PC-3 (cell line): Measurements from ENCODE around the gene METTL3. TPM values are rescaled to one million over a fixed set of nuclear protein-coding genes. Genes with fewer than 3 reads are reported as not detected.

Experiments
- ATAC-seq: fragments of 200-7000 bp; cut with Tn5 transposase; 2 replicates; pipeline ENCODE4 v1.9.1; 2020; ENCODE audit warnings: mild to moderate bottlenecking, moderate library complexity
- BruUV-seq: library from RNA; stranded (reverse); fragments of 400-500 nt; replicated peaks from 2 replicates; lab custom pipeline; 2021; lab: Mats Ljungman, UMichigan
- CTCF ChIA-PET: fragments of 300-600 bp; sonication (Branson Sonifier 250); formaldehyde crosslinking; loops from one replicate; lab custom pipeline; 2022; ENCODE audit warnings: antibody characterized with exemption; lab: Charles Lee
- POLR2A ChIA-PET: fragments of 300-600 bp; sonication (Branson Sonifier 250); formaldehyde crosslinking; loops from one replicate; lab custom pipeline; 2022; ENCODE audit warnings: antibody characterized with exemption; ENCODE audit not compliant: unreplicated experiment; lab: Charles Lee
- DNase-seq: peaks from one replicate; pipeline ENCODE4 v3.0.0-alpha.2; 2015
- H2AFZ ChIP-seq: fragments of 300-600 bp; sonication (generic); 2 replicates; pipeline ENCODE4 v1.6.0; 2016; ENCODE audit warnings: antibody characterized with exemption, low read length
- H3F3A ChIP-seq: fragments of 300-600 bp; sonication (generic); one replicate; pipeline ENCODE4 v1.6.0; 2017; ENCODE audit warnings: antibody characterized with exemption, low read length, control low read depth, mild to moderate bottlenecking; ENCODE audit not compliant: unreplicated experiment
- H3K27ac ChIP-seq: fragments of 300-600 bp; sonication (generic); 2 replicates; pipeline ENCODE4 v1.5.1; 2016; ENCODE audit warnings: mild to moderate bottlenecking, low read length
- H3K27me3 ChIP-seq: fragments of 300-600 bp; sonication (generic); 2 replicates; pipeline ENCODE4 v1.6.1; 2016; ENCODE audit warnings: low read length, mixed read lengths
- H3K36me3 ChIP-seq: fragments of 300-600 bp; sonication (generic); 2 replicates; pipeline ENCODE4 v1.6.1; 2016; ENCODE audit warnings: low read depth, mixed run types, low read length, mixed read lengths
- H3K4me1 ChIP-seq: fragments of 300-600 bp; sonication (generic); 2 replicates; pipeline ENCODE4 v1.5.1; 2016; ENCODE audit warnings: low read length; ENCODE audit not compliant: insufficient read depth
- H3K4me2 ChIP-seq: fragments of 300-600 bp; sonication (generic); 2 replicates; pipeline ENCODE4 v1.6.0; 2016; ENCODE audit warnings: low read length
- H3K4me3 ChIP-seq: fragments of 300-600 bp; sonication (generic); 2 replicates; pipeline ENCODE4 v1.5.1; 2016; ENCODE audit warnings: mild to moderate bottlenecking, low read length, mixed read lengths
- H3K79me2 ChIP-seq: fragments of 300-600 bp; sonication (generic); 2 replicates; pipeline ENCODE4 v1.6.1; 2017; ENCODE audit warnings: low read length, mixed read lengths
- H3K9ac ChIP-seq: fragments of 300-600 bp; sonication (generic); 2 replicates; pipeline ENCODE4 v1.6.0; 2016; ENCODE audit warnings: mild to moderate bottlenecking, low read length
- H3K9me2 ChIP-seq: fragments of 300-600 bp; sonication (generic); replicated peaks from 2 replicates; pipeline ENCODE4 v1.6.1; 2016; ENCODE audit warnings: mixed run types, low read length, mixed read lengths
- H3K9me3 ChIP-seq: fragments of 300-600 bp; sonication (generic); 2 replicates; pipeline ENCODE4 v1.6.1; 2016; ENCODE audit warnings: low read length, mixed read lengths
- H4K20me1 ChIP-seq: fragments of 300-600 bp; sonication (generic); 2 replicates; pipeline ENCODE4 v1.6.1; 2016; ENCODE audit warnings: low read length, mixed read lengths
- CTCF ChIP-seq: fragments of 300-600 bp; sonication (generic); conservative IDR thresholded peaks from 2 replicates; pipeline ENCODE4 v1.5.1; 2017; ENCODE audit warnings: antibody characterized with exemption, low read depth, mild to moderate bottlenecking, low read length
- EZH2 ChIP-seq: fragments of 300-600 bp; sonication (generic); IDR thresholded peaks from one replicate; pipeline ENCODE4 v1.6.1; 2017; ENCODE audit warnings: antibody characterized with exemption, mild to moderate bottlenecking, low read length; ENCODE audit not compliant: unreplicated experiment
- EZH2phosphoT487 ChIP-seq: fragments of 300-600 bp; sonication (generic); IDR thresholded peaks from 2 replicates; pipeline ENCODE4 v1.6.1; 2018; ENCODE audit warnings: mild to moderate bottlenecking, antibody characterized with exemption, low read length, borderline replicate concordance
- intact Hi-C: fragments of 100-400 bp; cut with micrococcal nuclease; formaldehyde crosslinking; loops from 2 replicates; pipeline ENCODE4 v1.9.0; 2023
- total RNA-seq: library from RNA; depleted of rRNA; stranded (reverse); fragments of >200 nt; gene quantifications from 2 replicates; pipeline ENCODE4 v1.2.3, GENCODE V29; 2014

METTL3 gene
- total RNA-seq, 1 experiment from 2014 or later: 57.1 TPM

GRCh38 chr14:21529515-21529914, 18.4 kb upstream of the METTL3 start:
- DNase-seq: no peak
- Histone ChIP-seq H3K36me3 (no peaks in the 10 kb centered on the region), H3K9me2 (no peaks in the 10 kb centered on the region), H3K4me2 (no peak overlapping the region), H3K79me2 (no peaks in the 10 kb centered on the region), H2AFZ (no peak overlapping the region), H3K9ac (no peak overlapping the region), H3K4me1 (peaks cover 20% of the 10 kb centered on the region), H3K27me3 (peaks cover 12% of the 10 kb centered on the region), H3K27ac (no peak overlapping the region), H3K9me3 (no peaks in the 10 kb centered on the region), H4K20me1 (no peaks in the 10 kb centered on the region), H3F3A (no peaks in the 10 kb centered on the region), H3K4me3 (no peak overlapping the region)
- ChIA-PET CTCF (no interaction called here), POLR2A (no interaction called here)
- BruUV-seq: no TSS peak
- no peak for TF ChIP-seq EZH2phosphoT487
- TF ChIP-seq CTCF: no peak
- TF ChIP-seq EZH2: no peak
- ATAC-seq: no peak
- intact Hi-C loops: no loop called here

- ATAC-seq (peak; percentile 7; the same call in 1 of the 2 replicates), DNase-seq (peak; percentile 35)
- H2AFZ ChIP-seq: peak overlapping the region; percentile 51
- H3K36me3 ChIP-seq: no peaks in the 10 kb centered on the region
- intact Hi-C loops: no loop called here
- H3K79me2 ChIP-seq: no peaks in the 10 kb centered on the region
- H3K4me1 ChIP-seq: peaks cover 20% of the 10 kb centered on the region
- H3K27ac ChIP-seq: peak overlapping the region; percentile 42
- peaks cover 5% of the 10 kb centered on the region for H3K27me3 ChIP-seq
- no peak for TF ChIP-seq EZH2
- TF ChIP-seq EZH2phosphoT487: no peak
- TF ChIP-seq CTCF: no peak
- no peak overlapping the region for H3K9ac ChIP-seq
- BruUV-seq: no TSS peak
- ChIA-PET POLR2A (no interaction called here), CTCF (no interaction called here)
- H3K9me3 ChIP-seq: no peaks in the 10 kb centered on the region
- H3K9me2 ChIP-seq: no peaks in the 10 kb centered on the region
- H3K4me2 ChIP-seq: peak overlapping the region; percentile 50
- no peaks in the 10 kb centered on the region for H3F3A ChIP-seq
- H3K4me3 ChIP-seq: no peak overlapping the region
- no peaks in the 10 kb centered on the region for H4K20me1 ChIP-seq
These were observed 17.5 kb upstream of the METTL3 start for GRCh38 chr14:21528381-21529348.

GRCh38 chr14:21527318-21527679, 16.2 kb upstream of the METTL3 start:
- TF ChIP-seq EZH2phosphoT487: no peak
- TF ChIP-seq EZH2: no peak
- no peaks in the 10 kb centered on the region for H4K20me1 ChIP-seq
- H3K79me2 ChIP-seq: no peaks in the 10 kb centered on the region
- H3K36me3 ChIP-seq: no peaks in the 10 kb centered on the region
- no peak for DNase-seq
- H2AFZ ChIP-seq: no peak overlapping the region
- ATAC-seq: no peak
- ChIA-PET POLR2A (no interaction called here), CTCF (interaction anchor here (1.0 kb wide), 1 partner anchor 29 kb away, joined by 5 read pairs; no protein-coding TSS in a partner anchor)
- no peak overlapping the region for H3K9ac ChIP-seq
- peaks cover 20% of the 10 kb centered on the region for H3K4me1 ChIP-seq
- no peaks in the 10 kb centered on the region for H3K9me2 ChIP-seq
- H3F3A ChIP-seq: no peaks in the 10 kb centered on the region
- H3K27me3 ChIP-seq: no peaks in the 10 kb centered on the region
- H3K9me3 ChIP-seq: no peaks in the 10 kb centered on the region
- H3K4me3 ChIP-seq: no peak overlapping the region
- H3K27ac ChIP-seq: no peak overlapping the region
- BruUV-seq: no TSS peak
- intact Hi-C loops: no loop called here
- no peak overlapping the region for H3K4me2 ChIP-seq
